ENCODE results near the gene NLGN2.

The NLGN2 gene

GRCh38 chr17:7440113-7440833 lies 32.6 kb downstream of the NLGN2 start:
- DNase-seq (ENCODE audit: low read depth) = peak; percentile 72
- Histone ChIP-seq H3K36me3 (ENCODE audit: control insufficient read depth, insufficient read depth, low read length, severe bottlenecking) (no peaks in the 10 kb centered on the region), H3K27me3 (replicated peaks; ENCODE audit: control insufficient read depth, insufficient read depth, low read length) (peaks cover 15% of the 10 kb centered on the region), H3K9me3 (ENCODE audit: control insufficient read depth, low read length) (no peaks in the 10 kb centered on the region), H3K4me3 (ENCODE audit: low read length) (peak overlapping the region; percentile 71), H3K4me1 (ENCODE audit: control insufficient read depth, insufficient read depth, low read length) (peaks cover 28% of the 10 kb centered on the region), H3K9ac (ENCODE audit: low read length) (peak overlapping the region; percentile 54)

GRCh38 chr17:7440834-7441195 lies 33.2 kb downstream of the NLGN2 start:
- DNase-seq (ENCODE audit: low read depth) = peak; percentile 43
- no peaks in the 10 kb centered on the region for H3K9me3 ChIP-seq (ENCODE audit: control insufficient read depth, low read length)
- no peak overlapping the region for H3K4me3 ChIP-seq (ENCODE audit: low read length)
- H3K4me1 ChIP-seq (ENCODE audit: control insufficient read depth, insufficient read depth, low read length) = peaks cover 25% of the 10 kb centered on the region
- H3K36me3 ChIP-seq (ENCODE audit: control insufficient read depth, insufficient read depth, low read length, severe bottlenecking) = no peaks in the 10 kb centered on the region
- H3K27me3 ChIP-seq (replicated peaks; ENCODE audit: control insufficient read depth, insufficient read depth, low read length) = peaks cover 19% of the 10 kb centered on the region
- H3K9ac ChIP-seq (ENCODE audit: low read length) = no peak overlapping the region

- no peaks in the 10 kb centered on the region for H3K36me3 ChIP-seq (ENCODE audit: control insufficient read depth, insufficient read depth, low read length, severe bottlenecking)
- H3K9ac ChIP-seq (ENCODE audit: low read length) = no peak overlapping the region
- peaks cover 24% of the 10 kb centered on the region for H3K4me1 ChIP-seq (ENCODE audit: control insufficient read depth, insufficient read depth, low read length)
- H3K4me3 ChIP-seq (ENCODE audit: low read length) = no peak overlapping the region
- H3K9me3 ChIP-seq (ENCODE audit: control insufficient read depth, low read length) = no peaks in the 10 kb centered on the region
- DNase-seq (ENCODE audit: low read depth) = no peak
- H3K27me3 ChIP-seq (replicated peaks; ENCODE audit: control insufficient read depth, insufficient read depth, low read length) = peaks cover 23% of the 10 kb centered on the region
Observed at GRCh38 chr17:7441266-7441665, 33.6 kb downstream of the NLGN2 start.

- peaks cover 24% of the 10 kb centered on the region for H3K4me1 ChIP-seq (ENCODE audit: control insufficient read depth, insufficient read depth, low read length)
- no peak overlapping the region for H3K9ac ChIP-seq (ENCODE audit: low read length)
- H3K27me3 ChIP-seq (replicated peaks; ENCODE audit: control insufficient read depth, insufficient read depth, low read length) = peaks cover 30% of the 10 kb centered on the region
- no peaks in the 10 kb centered on the region for H3K36me3 ChIP-seq (ENCODE audit: control insufficient read depth, insufficient read depth, low read length, severe bottlenecking)
- no peak overlapping the region for H3K4me3 ChIP-seq (ENCODE audit: low read length)
- H3K9me3 ChIP-seq (ENCODE audit: control insufficient read depth, low read length) = no peaks in the 10 kb centered on the region
- no peak for DNase-seq (ENCODE audit: low read depth)
Observed at GRCh38 chr17:7442142-7442541, 34.5 kb downstream of the NLGN2 start.

- Histone ChIP-seq H3K4me3 (ENCODE audit: low read length) (no peak overlapping the region), H3K36me3 (ENCODE audit: control insufficient read depth, insufficient read depth, low read length, severe bottlenecking) (no peaks in the 10 kb centered on the region), H3K4me1 (ENCODE audit: control insufficient read depth, insufficient read depth, low read length) (peaks cover 21% of the 10 kb centered on the region), H3K9ac (ENCODE audit: low read length) (no peak overlapping the region), H3K27me3 (replicated peaks; ENCODE audit: control insufficient read depth, insufficient read depth, low read length) (peaks cover 31% of the 10 kb centered on the region), H3K9me3 (ENCODE audit: control insufficient read depth, low read length) (no peaks in the 10 kb centered on the region)
- peak; percentile 31 for DNase-seq (ENCODE audit: low read depth)
Observed at GRCh38 chr17:7443499-7444485, 36.1 kb downstream of the NLGN2 start.

- Histone ChIP-seq H3K4me1 (ENCODE audit: control insufficient read depth, insufficient read depth, low read length) (peaks cover 18% of the 10 kb centered on the region), H3K27me3 (replicated peaks; ENCODE audit: control insufficient read depth, insufficient read depth, low read length) (peaks cover 27% of the 10 kb centered on the region), H3K9ac (ENCODE audit: low read length) (no peak within 1 kb of the TSS), H3K9me3 (ENCODE audit: control insufficient read depth, low read length) (no peaks in the 10 kb centered on the region), H3K4me3 (ENCODE audit: low read length) (peak within 1 kb of the TSS; percentile 70), H3K36me3 (ENCODE audit: control insufficient read depth, insufficient read depth, low read length, severe bottlenecking) (no peaks in the 10 kb centered on the region)
- DNase-seq (ENCODE audit: low read depth) = peak; percentile 48
Observed at GRCh38 chr17:7444682-7445618, 37.3 kb downstream of the NLGN2 start, which contains the start of gene CHRNB1. Gene CHRNB1 (plus strand): TSS chr17:7445061. CDS start chr17:7445128, 67 bp downstream.

GRCh38 chr17:7445619-7445968 lies 37.9 kb downstream of the NLGN2 start:
- Histone ChIP-seq H3K36me3 (ENCODE audit: control insufficient read depth, insufficient read depth, low read length, severe bottlenecking) (no peaks in the 10 kb centered on the region), H3K4me1 (ENCODE audit: control insufficient read depth, insufficient read depth, low read length) (peaks cover 13% of the 10 kb centered on the region), H3K9me3 (ENCODE audit: control insufficient read depth, low read length) (no peaks in the 10 kb centered on the region), H3K9ac (ENCODE audit: low read length) (no peak overlapping the region), H3K27me3 (replicated peaks; ENCODE audit: control insufficient read depth, insufficient read depth, low read length) (peaks cover 27% of the 10 kb centered on the region), H3K4me3 (ENCODE audit: low read length) (peak overlapping the region; percentile 70)
- DNase-seq (ENCODE audit: low read depth) = no peak

GRCh38 chr17:7448461-7448860 lies 40.8 kb downstream of the NLGN2 start:
- no peak overlapping the region for H3K9ac ChIP-seq (ENCODE audit: low read length)
- no peak for DNase-seq (ENCODE audit: low read depth)
- H3K36me3 ChIP-seq (ENCODE audit: control insufficient read depth, insufficient read depth, low read length, severe bottlenecking) = no peaks in the 10 kb centered on the region
- H3K4me3 ChIP-seq (ENCODE audit: low read length) = no peak overlapping the region
- peaks cover 27% of the 10 kb centered on the region for H3K27me3 ChIP-seq (replicated peaks; ENCODE audit: control insufficient read depth, insufficient read depth, low read length)
- H3K9me3 ChIP-seq (ENCODE audit: control insufficient read depth, low read length) = no peaks in the 10 kb centered on the region
- peaks cover 7% of the 10 kb centered on the region for H3K4me1 ChIP-seq (ENCODE audit: control insufficient read depth, insufficient read depth, low read length)

GRCh38 chr17:7459961-7460545 lies 52.4 kb downstream of the NLGN2 start:
- no peaks in the 10 kb centered on the region for H3K27me3 ChIP-seq (replicated peaks; ENCODE audit: control insufficient read depth, insufficient read depth, low read length)
- no peak overlapping the region for H3K9ac ChIP-seq (ENCODE audit: low read length)
- DNase-seq (ENCODE audit: low read depth) = no peak
- peaks cover 29% of the 10 kb centered on the region for H3K36me3 ChIP-seq (ENCODE audit: control insufficient read depth, insufficient read depth, low read length, severe bottlenecking)
- peaks cover 14% of the 10 kb centered on the region for H3K4me1 ChIP-seq (ENCODE audit: control insufficient read depth, insufficient read depth, low read length)
- no peak overlapping the region for H3K4me3 ChIP-seq (ENCODE audit: low read length)
- no peaks in the 10 kb centered on the region for H3K9me3 ChIP-seq (ENCODE audit: control insufficient read depth, low read length)

- Histone ChIP-seq H3K9me3 (ENCODE audit: control insufficient read depth, low read length) (no peaks in the 10 kb centered on the region), H3K4me1 (ENCODE audit: control insufficient read depth, insufficient read depth, low read length) (peaks cover 14% of the 10 kb centered on the region), H3K36me3 (ENCODE audit: control insufficient read depth, insufficient read depth, low read length, severe bottlenecking) (peaks cover 34% of the 10 kb centered on the region), H3K9ac (ENCODE audit: low read length) (no peak overlapping the region), H3K27me3 (replicated peaks; ENCODE audit: control insufficient read depth, insufficient read depth, low read length) (no peaks in the 10 kb centered on the region), H3K4me3 (ENCODE audit: low read length) (no peak overlapping the region)
- DNase-seq (ENCODE audit: low read depth) = no peak
Observed at GRCh38 chr17:7460850-7461660, 53.4 kb downstream of the NLGN2 start.
